Mesenchymal stem cell (in vitro differentiated cells and primary cell): ENCODE results near the gene SIT1.

ENCODE experiments used
- DNase-seq: peaks from one replicate; pipeline ENCODE4 v3.0.0-alpha.2; 2013
- H2AFZ ChIP-seq: one replicate; pipeline ENCODE4 v1.6.1; 2013; ENCODE audit warnings: low read depth, mild to moderate bottlenecking, control low read depth, inconsistent platforms, low read length, moderate library complexity
- H2AK5ac ChIP-seq: 2 replicates; pipeline ENCODE4 v1.6.1; 2013; ENCODE audit warnings: low read length, moderate library complexity, mild to moderate bottlenecking, inconsistent platforms; ENCODE audit not compliant: severe bottlenecking
- H2BK120ac ChIP-seq: one replicate; pipeline ENCODE4 v1.6.1; 2013; ENCODE audit warnings: low read depth, mild to moderate bottlenecking, inconsistent platforms, low read length, moderate library complexity
- H2BK12ac ChIP-seq, 2 experiments: one replicate each; pipeline ENCODE4 v1.6.1; 2013; ENCODE audit warnings: inconsistent platforms in 2 of 2, low read length in 2 of 2, mild to moderate bottlenecking in 2 of 2, moderate library complexity in 2 of 2, control low read depth in 1 of 2
- H2BK15ac ChIP-seq: one replicate; pipeline ENCODE4 v1.6.1; 2013; ENCODE audit warnings: mild to moderate bottlenecking, low read depth, inconsistent platforms; ENCODE audit not compliant: poor library complexity, severe bottlenecking
- H2BK5ac ChIP-seq: 2 replicates; pipeline ENCODE4 v1.6.1; 2013; ENCODE audit warnings: low read depth, mild to moderate bottlenecking, low read length, control low read depth, inconsistent platforms; ENCODE audit not compliant: poor library complexity, severe bottlenecking
- H3K14ac ChIP-seq, 2 experiments: one replicate each; pipeline ENCODE4 v1.6.1; 2013; ENCODE audit warnings: inconsistent platforms in 2 of 2, low read length in 2 of 2, control low read depth in 1 of 2, mild to moderate bottlenecking in 1 of 2, moderate library complexity in 1 of 2
- H3K18ac ChIP-seq, 2 experiments: one replicate each; pipeline ENCODE4 v1.6.1; 2013; ENCODE audit warnings: inconsistent platforms in 2 of 2, low read length in 2 of 2, control low read depth in 1 of 2, low read depth in 1 of 2, mild to moderate bottlenecking in 1 of 2
- H3K23ac ChIP-seq, 2 experiments: one replicate each; pipeline ENCODE4 v1.6.1; 2013; ENCODE audit warnings: inconsistent platforms in 2 of 2, low read length in 2 of 2, mild to moderate bottlenecking in 2 of 2, moderate library complexity in 2 of 2, control low read depth in 1 of 2
- H3K27ac ChIP-seq: 2 replicates; pipeline ENCODE4 v1.5.1; 2013; ENCODE audit warnings: mild to moderate bottlenecking, moderate library complexity, low read length, control low read depth, inconsistent platforms; ENCODE audit not compliant: poor library complexity, severe bottlenecking
- H3K27me3 ChIP-seq, 2 experiments: 2 replicates each; pipeline versions ENCODE4 v1.6.1 to v1.7.0; 2013; ENCODE audit warnings: low read length in 2 of 2, mild to moderate bottlenecking in 2 of 2, moderate library complexity in 2 of 2, control low read depth in 1 of 2, inconsistent platforms in 1 of 2; ENCODE audit not compliant: control insufficient read depth in 1 of 2, insufficient read depth in 1 of 2
- H3K36me3 ChIP-seq, 2 experiments: 2 replicates each; pipeline versions ENCODE4 v1.6.1 to v1.7.0; 2013; ENCODE audit warnings: low read length in 2 of 2, control low read depth in 1 of 2, inconsistent platforms in 1 of 2, low read depth in 1 of 2, mild to moderate bottlenecking in 1 of 2; ENCODE audit not compliant: insufficient read depth in 2 of 2, control insufficient read depth in 1 of 2
- H3K4ac ChIP-seq, 2 experiments: one replicate each; pipeline ENCODE4 v1.6.1; 2013; ENCODE audit warnings: inconsistent platforms in 2 of 2, low read length in 2 of 2, mild to moderate bottlenecking in 2 of 2, moderate library complexity in 2 of 2, control low read depth in 1 of 2, low read depth in 1 of 2
- H3K4me1 ChIP-seq: 2 replicates; pipeline ENCODE4 v1.6.1; 2013; ENCODE audit warnings: low read depth, low read length, control low read depth; ENCODE audit not compliant: control insufficient read depth, insufficient read depth
- H3K4me2 ChIP-seq: 2 replicates; pipeline ENCODE4 v1.6.1; 2013; ENCODE audit warnings: low read length, mild to moderate bottlenecking, inconsistent platforms; ENCODE audit not compliant: poor library complexity, severe bottlenecking
- H3K4me3 ChIP-seq, 2 experiments: 2 replicates each; pipeline versions ENCODE4 v1.5.1 to v1.7.0; 2013; ENCODE audit warnings: low read length in 2 of 2, mild to moderate bottlenecking in 2 of 2, control low read depth in 1 of 2, low read depth in 1 of 2; ENCODE audit not compliant: insufficient read depth in 1 of 2
- H3K79me1 ChIP-seq: replicated peaks from 2 replicates; pipeline ENCODE4 v1.6.1; 2013; ENCODE audit warnings: mild to moderate bottlenecking, control low read depth, low read length, inconsistent platforms; ENCODE audit not compliant: poor library complexity, severe bottlenecking
- H3K9ac ChIP-seq: 2 replicates; pipeline ENCODE4 v1.7.0; 2013; ENCODE audit warnings: mild to moderate bottlenecking, low read length, moderate library complexity
- H3K9me3 ChIP-seq: 2 replicates; pipeline ENCODE4 v1.7.0; 2013; ENCODE audit warnings: mild to moderate bottlenecking, low read length; ENCODE audit not compliant: control insufficient read depth
- H4K8ac ChIP-seq: one replicate; pipeline ENCODE4 v1.6.1; 2013; ENCODE audit warnings: inconsistent platforms, mild to moderate bottlenecking, low read length, moderate library complexity
- H4K91ac ChIP-seq: one replicate; pipeline ENCODE4 v1.6.1; 2013; ENCODE audit warnings: mild to moderate bottlenecking, low read length, inconsistent platforms
- WGBS: methylation state at CpG from one replicate; pipeline ENCODE4 v1.1.7; 2013; ENCODE audit warnings: mixed read lengths; 5-methylcytosine and 5-hydroxymethylcytosine counted together

SIT1 gene

GRCh38 chr9:35688558-35689541 is 38.1 kb upstream of the SIT1 start:
- Histone ChIP-seq H2BK5ac (no peak overlapping the region), H3K14ac (peak overlapping the region; percentile 48 to 98), H4K91ac (no peak overlapping the region), H3K4me1 (peaks cover 41% of the 10 kb centered on the region), H3K4me2 (peak overlapping the region; percentile 82), H3K4me3 (peak overlapping the region; percentile 87), H3K9ac (peak overlapping the region; percentile 92), H2AK5ac (peak overlapping the region; percentile 49), H3K18ac (peak overlapping the region; percentile 84 to 96), H2BK12ac (peak overlapping the region; percentile 49 to 58), H2AFZ (no peak overlapping the region), H2BK120ac (peak overlapping the region; percentile 93), H3K36me3 (peaks cover 42 to 45% of the 10 kb centered on the region in 2 experiments), H3K4ac (peak overlapping the region; percentile 88 to 98), H3K23ac (peak overlapping the region in 1 of 2 experiments; percentile 83), H3K9me3 (no peaks in the 10 kb centered on the region), H3K27ac (peak overlapping the region; percentile 90), H4K8ac (peak overlapping the region; percentile 95), H2BK15ac (no peak overlapping the region), H3K79me1 (peaks cover 5% of the 10 kb centered on the region), H3K27me3 (no peaks in the 10 kb centered on the region)
- 7% methylated on average over 10 of the region's 12 CpGs for WGBS
- peak; percentile 76 for DNase-seq

GRCh38 chr9:35687972-35688557 is 37.3 kb upstream of the SIT1 start:
- Histone ChIP-seq H2AK5ac (no peak overlapping the region), H3K23ac (peak overlapping the region in 1 of 2 experiments; percentile 35), H3K27me3 (no peaks in the 10 kb centered on the region), H4K8ac (peak overlapping the region; percentile 61), H3K14ac (peak overlapping the region in 1 of 2 experiments; percentile 49), H3K4me1 (peaks cover 41% of the 10 kb centered on the region), H3K36me3 (peaks cover 49 to 53% of the 10 kb centered on the region in 2 experiments), H3K18ac (peak overlapping the region in 1 of 2 experiments; percentile 84), H3K4ac (peak overlapping the region in 1 of 2 experiments; percentile 34), H2BK5ac (no peak overlapping the region), H3K79me1 (peaks cover 5% of the 10 kb centered on the region), H4K91ac (peak overlapping the region; percentile 45), H3K27ac (peak overlapping the region; percentile 41), H2BK15ac (no peak overlapping the region), H3K4me2 (peak overlapping the region; percentile 82), H3K9ac (peak overlapping the region; percentile 92), H2BK120ac (no peak overlapping the region), H3K9me3 (no peaks in the 10 kb centered on the region), H3K4me3 (peak overlapping the region; percentile 47 to 87), H2AFZ (no peak overlapping the region), H2BK12ac (peak overlapping the region in 1 of 2 experiments; percentile 58)
- no peak for DNase-seq
- 100% methylated on average over 1 of the region's 2 CpGs for WGBS

GRCh38 chr9:35687306-35687705 is 36.6 kb upstream of the SIT1 start:
- H3K4ac ChIP-seq = no peak overlapping the region
- no peak for DNase-seq
- no peak overlapping the region for H2AK5ac ChIP-seq
- H3K23ac ChIP-seq = no peak overlapping the region
- no peak overlapping the region for H4K91ac ChIP-seq
- H3K9ac ChIP-seq = peak overlapping the region; percentile 92
- no peak overlapping the region for H2BK5ac ChIP-seq
- WGBS = 75% methylated on average over 2 of the region's 2 CpGs
- peaks cover 5% of the 10 kb centered on the region for H3K79me1 ChIP-seq
- H3K9me3 ChIP-seq = no peaks in the 10 kb centered on the region
- no peak overlapping the region for H3K18ac ChIP-seq
- H2BK15ac ChIP-seq = peak overlapping the region; percentile 3
- H4K8ac ChIP-seq = no peak overlapping the region
- peaks cover 56 to 60% of the 10 kb centered on the region in 2 experiments for H3K36me3 ChIP-seq
- H3K4me2 ChIP-seq = peak overlapping the region; percentile 82
- no peak overlapping the region for H2BK12ac ChIP-seq
- no peak overlapping the region for H3K14ac ChIP-seq
- no peaks in the 10 kb centered on the region for H3K27me3 ChIP-seq
- peak overlapping the region in 1 of 2 experiments; percentile 87 for H3K4me3 ChIP-seq
- H3K27ac ChIP-seq = peak overlapping the region; percentile 4
- H2AFZ ChIP-seq = no peak overlapping the region
- H3K4me1 ChIP-seq = peaks cover 47% of the 10 kb centered on the region
- H2BK120ac ChIP-seq = no peak overlapping the region
